Activated B cell treated with CpG ODN at 0.5 μM for 24 hours (primary cell): ENCODE data around the gene VSNL1. TPM values are rescaled to one million over a fixed set of nuclear protein-coding genes. Genes with fewer than 3 reads are reported as not detected.
"Not testable (repeated sequence)": the region's sequence is repeated elsewhere in the genome, so short reads cannot be mapped to it uniquely, and the experiment has no call there.

Source experiments
- ATAC-seq: fragments of 200-7000 bp; cut with Tn5 transposase; one replicate; pipeline ENCODE4 v1.10.0; 2021; ENCODE audit warnings: low read depth, mild to moderate bottlenecking, moderate library complexity
- CTCF ChIA-PET: fragments of 350-600 bp; sonication (Branson Sonifier 250); formaldehyde crosslinking; loops from one replicate; lab custom pipeline; 2021; ENCODE audit warnings: antibody characterized with exemption; lab: Charles Lee
- POLR2A ChIA-PET: fragments of 350-600 bp; sonication (Branson Sonifier 250); formaldehyde crosslinking; loops from one replicate; lab custom pipeline; 2021; ENCODE audit warnings: antibody characterized with exemption; lab: Charles Lee
- DNase-seq: peaks from one replicate; pipeline ENCODE4 v3.0.0; 2022
- H3K27ac Mint-ChIP-seq: one replicate; pipeline ENCODE4 v1.8.0; 2020; ENCODE audit warnings: mixed read lengths
- H3K27me3 Mint-ChIP-seq: one replicate; pipeline ENCODE4 v1.8.0; 2021; ENCODE audit warnings: mixed read lengths
- H3K36me3 Mint-ChIP-seq: one replicate; pipeline ENCODE4 v1.8.0; 2021; ENCODE audit warnings: low read depth, mixed read lengths
- H3K4me1 Mint-ChIP-seq: one replicate; pipeline ENCODE4 v1.8.0; 2021; ENCODE audit warnings: mixed read lengths
- H3K4me3 Mint-ChIP-seq: one replicate; pipeline ENCODE4 v1.8.0; 2020; ENCODE audit warnings: mild to moderate bottlenecking, mixed read lengths
- H3K9me3 Mint-ChIP-seq: one replicate; pipeline ENCODE4 v1.8.0; 2020; ENCODE audit warnings: mixed read lengths
- CTCF ChIP-seq: fragments of 200-600 bp; IDR thresholded peaks from one replicate; pipeline ENCODE4 v1.8.0; 2022; ENCODE audit warnings: antibody characterized with exemption, mild to moderate bottlenecking
- intact Hi-C: fragments of 100-400 bp; cut with micrococcal nuclease; formaldehyde crosslinking; loops from one replicate; pipeline ENCODE4 v1.15.1; 2024
- total RNA-seq: library from RNA; stranded (reverse); gene quantifications from 2 replicates; pipeline ENCODE4 v1.2.3, GENCODE V29; 2022

VSNL1 gene
- total RNA-seq, 1 donor from 2014 or later = not detected

DNA sequence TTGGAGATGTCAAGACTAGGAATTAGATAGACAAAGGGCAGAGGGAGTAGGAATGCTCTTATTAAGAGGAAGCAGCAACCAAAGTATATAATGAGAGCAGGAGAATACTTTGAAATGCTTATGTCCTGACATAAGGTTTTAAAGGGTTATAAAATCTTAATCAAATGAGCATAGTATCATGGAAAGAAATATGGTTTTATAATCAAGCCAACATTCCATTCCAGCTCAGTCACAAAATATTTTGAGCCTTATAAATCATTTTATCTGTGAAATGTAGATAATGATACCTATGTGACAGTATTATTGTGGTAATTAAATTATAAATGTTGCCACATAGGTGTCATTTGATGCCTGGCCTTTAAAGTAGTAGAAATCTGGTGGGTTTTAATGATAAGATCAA lies 17.6 kb downstream of the VSNL1 start:
- ATAC-seq (no peak), DNase-seq (no peak)
- Mint-ChIP-seq H3K9me3 (no peaks in the 10 kb centered on the region), H3K36me3 (no peaks in the 10 kb centered on the region), H3K27me3 (peaks cover 5% of the 10 kb centered on the region), H3K27ac (no peak overlapping the region), H3K4me1 (no peaks in the 10 kb centered on the region), H3K4me3 (no peak overlapping the region)
- ChIA-PET POLR2A (no interaction called here), CTCF (no interaction called here)
- intact Hi-C loops = no loop called here
- TF ChIP-seq CTCF = no peak

DNA sequence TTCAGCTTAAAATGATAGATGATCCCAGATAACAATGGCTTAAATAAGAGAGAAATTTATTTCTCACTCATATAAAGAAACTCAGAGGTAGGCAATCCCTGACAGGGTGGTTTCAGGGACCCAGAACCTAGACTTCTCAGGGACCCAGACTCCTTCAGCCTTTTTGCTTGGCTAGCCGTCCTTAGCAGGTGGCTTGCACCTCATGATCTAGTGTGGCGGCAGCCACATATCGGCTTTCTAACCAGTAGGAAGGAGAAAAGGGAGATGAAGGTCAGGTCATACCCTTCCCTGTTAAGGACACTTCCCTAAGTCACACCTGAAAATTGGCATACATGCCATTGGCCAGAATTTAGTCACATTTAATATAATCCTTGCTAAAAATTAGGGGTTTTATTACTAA lies 18.4 kb downstream of the VSNL1 start:
- peaks cover 5% of the 10 kb centered on the region for H3K27me3 Mint-ChIP-seq
- ChIA-PET POLR2A (no interaction called here), CTCF (no interaction called here)
- DNase-seq (no peak), ATAC-seq (no peak)
- TF ChIP-seq CTCF = no peak
- H3K4me3 Mint-ChIP-seq = no peak overlapping the region
- no peaks in the 10 kb centered on the region for H3K9me3 Mint-ChIP-seq
- H3K27ac Mint-ChIP-seq = no peak overlapping the region
- intact Hi-C loops = no loop called here
- no peaks in the 10 kb centered on the region for H3K4me1 Mint-ChIP-seq
- H3K36me3 Mint-ChIP-seq = no peaks in the 10 kb centered on the region

GRCh38 chr2:17565726-17566125 lies 25.2 kb downstream of the VSNL1 start:
- H3K36me3 Mint-ChIP-seq, ATAC-seq, H3K9me3 Mint-ChIP-seq, H3K4me1 Mint-ChIP-seq, DNase-seq, H3K4me3 Mint-ChIP-seq, CTCF ChIA-PET, H3K27me3 Mint-ChIP-seq, POLR2A ChIA-PET, H3K27ac Mint-ChIP-seq, intact Hi-C loops: not testable (repeated sequence)

GRCh38 chr2:17571681-17572080 lies 31.2 kb downstream of the VSNL1 start:
- ChIA-PET CTCF (no interaction called here), POLR2A (no interaction called here)
- no peak for DNase-seq
- no peaks in the 10 kb centered on the region for H3K36me3 Mint-ChIP-seq
- no peak for TF ChIP-seq CTCF
- H3K4me1 Mint-ChIP-seq = no peaks in the 10 kb centered on the region
- intact Hi-C loops = no loop called here
- peaks cover 22% of the 10 kb centered on the region for H3K27me3 Mint-ChIP-seq
- H3K27ac Mint-ChIP-seq = no peak overlapping the region
- no peak for ATAC-seq
- no peak overlapping the region for H3K4me3 Mint-ChIP-seq
- H3K9me3 Mint-ChIP-seq = no peaks in the 10 kb centered on the region

DNA sequence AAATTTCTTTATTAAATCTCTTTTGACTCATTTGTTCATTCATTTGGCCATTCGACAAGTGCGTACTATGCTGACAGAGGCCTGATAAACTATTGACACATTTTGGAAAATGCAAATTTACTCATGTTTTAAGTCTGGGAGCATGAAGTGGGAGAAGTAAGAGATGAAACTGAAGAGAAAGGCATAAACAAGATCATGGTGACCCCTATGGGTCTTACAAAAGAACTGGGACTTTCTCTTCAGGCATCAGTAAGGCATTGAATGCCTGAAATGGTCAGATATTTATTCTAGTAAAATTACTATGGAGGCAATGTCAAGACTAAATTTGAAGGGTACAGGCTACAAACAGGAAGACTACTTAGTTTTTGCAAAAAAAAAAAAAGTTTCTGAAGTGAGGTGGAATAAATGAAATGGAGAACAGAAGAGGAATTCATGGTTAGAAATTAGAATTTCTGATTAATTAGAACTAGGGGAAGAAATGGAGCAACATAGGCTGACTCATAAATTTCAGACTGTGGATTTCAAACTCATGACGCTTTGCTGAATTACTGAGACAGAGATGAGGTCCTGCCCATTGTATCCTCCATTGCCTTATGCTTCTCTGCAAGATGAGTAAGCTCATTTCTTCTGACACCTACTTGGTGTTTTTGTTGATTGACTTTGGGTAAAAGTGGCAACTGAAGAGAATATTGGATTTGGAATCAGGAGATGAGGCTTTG lies 32.7 kb downstream of the VSNL1 start:
- no peak overlapping the region for H3K27ac Mint-ChIP-seq
- intact Hi-C loops = no loop called here
- POLR2A ChIA-PET = no interaction called here

More for the DNA sequence above, 32.7 kb downstream of the VSNL1 start:
- DNase-seq (no peak), ATAC-seq (no peak)
- Mint-ChIP-seq H3K4me1 (no peaks in the 10 kb centered on the region), H3K36me3 (no peaks in the 10 kb centered on the region), H3K27me3 (peaks cover 23% of the 10 kb centered on the region), H3K9me3 (no peaks in the 10 kb centered on the region), H3K4me3 (no peak overlapping the region)
- CTCF ChIA-PET = interaction anchor here (1.5 kb wide), 1 partner anchor 264 kb away, joined by 3 read pairs; no protein-coding TSS in a partner anchor
- TF ChIP-seq CTCF = no peak
